Cardiac fibroblast (primary cell): ENCODE results near the gene PIGX.

ENCODE experiments used
- DNase-seq, 2 donors: peaks; one replicate each; pipeline versions ENCODE4 v3.0.0 to v3.0.0-alpha.2; 2010; ENCODE audit warnings: low read depth in 2 of 2
- H3K4me3 ChIP-seq, 2 donors: replicated peaks in 1 of 2; 1 replicate in 1 of 2; 2 replicates in 1 of 2; pipeline ENCODE4 v1.5.1; 2011; ENCODE audit warnings: low read depth in 2 of 2, low read length in 2 of 2, mild to moderate bottlenecking in 2 of 2, moderate library complexity in 1 of 2
- CTCF ChIP-seq: IDR thresholded peaks from one replicate; pipeline ENCODE4 v1.5.1; 2011; ENCODE audit warnings: low read depth, mild to moderate bottlenecking, low read length, inconsistent platforms

The PIGX gene

GRCh38 chr3:196677353-196677752 is 34.8 kb upstream of the PIGX start:
- no peak overlapping the region for H3K4me3 ChIP-seq
- TF ChIP-seq CTCF = no peak
- DNase-seq = no peak

GRCh38 chr3:196677931-196678330 is 34.2 kb upstream of the PIGX start:
- DNase-seq = no peak
- no peak for TF ChIP-seq CTCF

GRCh38 chr3:196684548-196685407 is 27.4 kb upstream of the PIGX start:
- H3K4me3 ChIP-seq = no peak overlapping the region
- DNase-seq = peak; percentile 67 to 73
- TF ChIP-seq CTCF = peak; percentile 80

More at GRCh38 chr3:196677931-196678330, 34.2 kb upstream of the PIGX start:
- H3K4me3 ChIP-seq = no peak overlapping the region

- TF ChIP-seq CTCF = no peak
- DNase-seq = peak; percentile 35 to 44
Measured at GRCh38 chr3:196686436-196686835, 25.7 kb upstream of the PIGX start.

GRCh38 chr3:196688349-196688748 is 23.8 kb upstream of the PIGX start:
- TF ChIP-seq CTCF = no peak
- peak; percentile 96 to 99 for DNase-seq
- H3K4me3 ChIP-seq = peak overlapping the region; percentile 2 to 10

More at GRCh38 chr3:196686436-196686835, 25.7 kb upstream of the PIGX start:
- H3K4me3 ChIP-seq = no peak overlapping the region

GRCh38 chr3:196689941-196690660 is 22.1 kb upstream of the PIGX start:
- no peak for TF ChIP-seq CTCF
- DNase-seq = no peak
- H3K4me3 ChIP-seq = no peak overlapping the region
